Lung (tissue), 13 donors: ENCODE measurements around the gene EDC4. TPM values are rescaled to one million over a fixed set of nuclear protein-coding genes. Genes with fewer than 3 reads are reported as not detected.

Experiments
- ATAC-seq: fragments of 200-7000 bp; cut with Tn5 transposase; one replicate; pipeline ENCODE4 v1.9.1; 2020; ENCODE audit warnings: moderate number of reproducible peaks; ENCODE audit not compliant: insufficient read depth, low FRiP score
- DNase-seq, 3 donors: peaks; one replicate each; pipeline ENCODE4 v3.0.0-alpha.2; 2013 to 2017
- H3K27ac ChIP-seq, 2 donors: one replicate each; pipeline ENCODE4 v1.5.1; 2013; ENCODE audit warnings: mild to moderate bottlenecking in 2 of 2, moderate library complexity in 2 of 2, control low read depth in 1 of 2, inconsistent platforms in 1 of 2, low read depth in 1 of 2, low read length in 1 of 2
- H3K27me3 ChIP-seq, 3 donors: one replicate each; pipeline ENCODE4 v1.5.1; 2013; ENCODE audit warnings: low read length in 2 of 3; ENCODE audit not compliant: control insufficient read depth in 3 of 3, insufficient read depth in 3 of 3
- H3K36me3 ChIP-seq, 4 donors: one replicate each; pipeline ENCODE4 v1.5.1; 2013; ENCODE audit warnings: low read length in 4 of 4, mild to moderate bottlenecking in 1 of 4, moderate library complexity in 1 of 4; ENCODE audit not compliant: control insufficient read depth in 4 of 4, insufficient read depth in 4 of 4
- H3K4me1 ChIP-seq, 5 donors: one replicate each; pipeline ENCODE4 v1.5.1; 2013; ENCODE audit warnings: low read length in 5 of 5, mild to moderate bottlenecking in 2 of 5, moderate library complexity in 1 of 5; ENCODE audit not compliant: control insufficient read depth in 5 of 5, insufficient read depth in 5 of 5
- H3K4me3 ChIP-seq: one replicate; pipeline ENCODE4 v1.5.1; 2013; ENCODE audit warnings: mild to moderate bottlenecking, control low read depth, moderate library complexity
- H3K9ac ChIP-seq, 2 donors: one replicate each; pipeline ENCODE4 v1.5.1; 2013; ENCODE audit warnings: low read length in 2 of 2, control low read depth in 1 of 2; ENCODE audit not compliant: insufficient read depth in 1 of 2
- H3K9me3 ChIP-seq, 4 donors: one replicate each; pipeline ENCODE4 v1.5.1; 2013; ENCODE audit warnings: low read length in 3 of 4, mild to moderate bottlenecking in 1 of 4, moderate library complexity in 1 of 4; ENCODE audit not compliant: control insufficient read depth in 4 of 4, insufficient read depth in 3 of 4
- WGBS, 2 donors: extraction: QIAGEN DNeasy Blood & Tissue Kit; methylation state at CpG; one replicate each; pipeline ENCODE4 v1.1.7; 2013; 5-methylcytosine and 5-hydroxymethylcytosine counted together
- polyA plus RNA-seq, 2 donors: library from polyadenylated mRNA; stranded (reverse); fragments of 200-250 nt; gene quantifications; one replicate each; pipeline ENCODE4 v1.2.1, GENCODE V29; 2013
- small RNA-seq: library from RNA; depleted of rRNA; stranded (forward); fragments of <200 nt; gene quantifications from one replicate; pipeline ENCODE3, GENCODE V24; 2014; ENCODE audit warnings: low replicate concordance
- total RNA-seq, 2 donors: library from RNA; depleted of rRNA in 1 of 2; stranded (reverse); fragments of >200 nt in 1 of 2; gene quantifications; one replicate each; pipeline ENCODE4 v1.2.1, GENCODE V29; 2014 to 2021
- TF ChIP-seq, protein P1 (sequence below): IDR thresholded peaks from 2 replicates; pipeline ENCODE4 v1.5.1; 2012; ENCODE audit warnings: mild to moderate bottlenecking; ENCODE audit errors: control extremely low read depth, extremely low read depth
- donor health status: control.
- donor health status: control.
- donor health status: Bipolar disorder and iron deficiency.
- donor health status: healthy.
- donor health status: DM: yes; HTN: yes; CAD: no.

Gene EDC4
- total and polyA plus RNA-seq, 4 donors: 33.5 to 60.5 (median 39.5) TPM

- peaks cover 0 to 15% (median 0%) of the 10 kb centered on the region in 5 donors for H3K4me1 ChIP-seq
- TF ChIP-seq, protein P1, sequence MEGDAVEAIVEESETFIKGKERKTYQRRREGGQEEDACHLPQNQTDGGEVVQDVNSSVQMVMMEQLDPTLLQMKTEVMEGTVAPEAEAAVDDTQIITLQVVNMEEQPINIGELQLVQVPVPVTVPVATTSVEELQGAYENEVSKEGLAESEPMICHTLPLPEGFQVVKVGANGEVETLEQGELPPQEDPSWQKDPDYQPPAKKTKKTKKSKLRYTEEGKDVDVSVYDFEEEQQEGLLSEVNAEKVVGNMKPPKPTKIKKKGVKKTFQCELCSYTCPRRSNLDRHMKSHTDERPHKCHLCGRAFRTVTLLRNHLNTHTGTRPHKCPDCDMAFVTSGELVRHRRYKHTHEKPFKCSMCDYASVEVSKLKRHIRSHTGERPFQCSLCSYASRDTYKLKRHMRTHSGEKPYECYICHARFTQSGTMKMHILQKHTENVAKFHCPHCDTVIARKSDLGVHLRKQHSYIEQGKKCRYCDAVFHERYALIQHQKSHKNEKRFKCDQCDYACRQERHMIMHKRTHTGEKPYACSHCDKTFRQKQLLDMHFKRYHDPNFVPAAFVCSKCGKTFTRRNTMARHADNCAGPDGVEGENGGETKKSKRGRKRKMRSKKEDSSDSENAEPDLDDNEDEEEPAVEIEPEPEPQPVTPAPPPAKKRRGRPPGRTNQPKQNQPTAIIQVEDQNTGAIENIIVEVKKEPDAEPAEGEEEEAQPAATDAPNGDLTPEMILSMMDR: no peak
- no peak overlapping the region for H3K27ac ChIP-seq
- H3K4me3 ChIP-seq: no peak overlapping the region
- H3K9ac ChIP-seq: no peak overlapping the region
- no peaks in the 10 kb centered on the region for H3K9me3 ChIP-seq
- DNase-seq (no peak), ATAC-seq (no peak)
- 95% methylated on average over 17 of the region's 17 CpGs for WGBS, 2 donors
- no peaks in the 10 kb centered on the region for H3K27me3 ChIP-seq
- H3K36me3 ChIP-seq: peaks cover 0 to 40% (median 18%) of the 10 kb centered on the region in 4 donors
Measured at GRCh38 chr16:67930678-67931211, 57.9 kb downstream of the EDC4 start.

Small RNAs within 50 kb of the gene (small RNA-seq; reads per million reads assigned to genes)
- gene AC040162.2 (not detected), gene NRN1L (not detected)

Other genes with a start within 250 kb of the EDC4 start
- 1 to 10 TPM; 1.2 to 2.9 TPM for gene CARMIL2, start 227.9 kb upstream of the EDC4 start, total RNA-seq
- gene CARMIL2, start 227.9 kb upstream of the EDC4 start, polyA plus RNA-seq: 1 to 10 TPM; 1.7 to 2.5 TPM
- 10 to 100 TPM; 13.4 to 19.7 TPM for gene ACD, start 212.8 kb upstream of the EDC4 start, total RNA-seq
- 10 to 100 TPM; 13.2 to 18.4 TPM for gene ACD, start 212.8 kb upstream of the EDC4 start, polyA plus RNA-seq
- 1 to 10 TPM; 1.4 to 6.2 TPM for gene PARD6A, start 212.1 kb upstream of the EDC4 start, total RNA-seq
- gene PARD6A, start 212.1 kb upstream of the EDC4 start, polyA plus RNA-seq: 1 to 10 TPM; 4.4 to 5.0 TPM
- gene ENKD1, start 206.3 kb upstream of the EDC4 start, total RNA-seq: 10 to 100 TPM; 27.1 to 35.9 TPM
- 10 to 100 TPM; 24.4 to 35.0 TPM for gene ENKD1, start 206.3 kb upstream of the EDC4 start, polyA plus RNA-seq
- 1 to 10 TPM; 6.1 to 6.4 TPM for gene C16orf86, start 206.2 kb upstream of the EDC4 start, total RNA-seq
- 1 to 10 TPM; 3.7 to 4.4 TPM for gene C16orf86, start 206.2 kb upstream of the EDC4 start, polyA plus RNA-seq
- gene GFOD2, start 153.7 kb upstream of the EDC4 start, total RNA-seq: 10 to 100 TPM; 18.4 to 26.3 TPM
- gene GFOD2, start 153.7 kb upstream of the EDC4 start, polyA plus RNA-seq: 10 to 100 TPM; 10.1 to 13.7 TPM
- gene RANBP10, start 66.5 kb upstream of the EDC4 start, total RNA-seq: 10 to 100 TPM; 18.8 to 23.0 TPM
- gene RANBP10, start 66.5 kb upstream of the EDC4 start, polyA plus RNA-seq: 1 to 10 TPM; 6.7 to 9.7 TPM
- 1 to 10 TPM; 5.0 to 8.7 TPM for gene TSNAXIP1, start 66.2 kb upstream of the EDC4 start, total RNA-seq
- 1 to 10 TPM; 4.1 to 5.0 TPM for gene TSNAXIP1, start 66.2 kb upstream of the EDC4 start, polyA plus RNA-seq
- gene THAP11, start 30.7 kb upstream of the EDC4 start, total RNA-seq: 10 to 100 TPM; 27.8 to 31.1 TPM
- gene THAP11, start 30.7 kb upstream of the EDC4 start, polyA plus RNA-seq: 10 to 100 TPM in 1 of 2 donors, 1 to 10 TPM in 1; 9.6 to 21.5 TPM
- gene NUTF2, start 26.1 kb upstream of the EDC4 start, total RNA-seq: 10 to 100 TPM; 49.7 to 98.9 TPM
- gene NUTF2, start 26.1 kb upstream of the EDC4 start, polyA plus RNA-seq: 100 to 1,000 TPM; 104 to 164 TPM
- gene CENPT, start 25.4 kb upstream of the EDC4 start, total RNA-seq: 10 to 100 TPM; 28.5 to 35.4 TPM
- 10 to 100 TPM; 30.6 to 47.5 TPM for gene CENPT, start 25.4 kb upstream of the EDC4 start, polyA plus RNA-seq
- 1 to 10 TPM; 2.1 to 5.8 TPM for gene NRN1L, start 11.8 kb downstream of the EDC4 start, total RNA-seq
- gene NRN1L, start 11.8 kb downstream of the EDC4 start, polyA plus RNA-seq: 1 to 10 TPM; 1.1 to 5.0 TPM
- 10 to 100 TPM; 11.8 to 32.9 TPM for gene PSKH1, start 20.2 kb downstream of the EDC4 start, total RNA-seq
- gene PSKH1, start 20.2 kb downstream of the EDC4 start, polyA plus RNA-seq: 10 to 100 TPM; 17.9 to 24.5 TPM
- 1 to 10 TPM in 1 of 2 donors, not detected in 1; 2.0 TPM for gene CTRL, start 58.8 kb downstream of the EDC4 start, total RNA-seq
- 1 to 10 TPM; 1.0 to 2.5 TPM for gene CTRL, start 58.8 kb downstream of the EDC4 start, polyA plus RNA-seq
- 10 to 100 TPM; 36.6 to 94.9 TPM for gene PSMB10, start 63.8 kb downstream of the EDC4 start, total RNA-seq
- 100 to 1,000 TPM; 129 to 186 TPM for gene PSMB10, start 63.8 kb downstream of the EDC4 start, polyA plus RNA-seq
- gene LCAT, start 71.1 kb downstream of the EDC4 start, total RNA-seq: 10 to 100 TPM in 1 of 2 donors, 1 to 10 TPM in 1; 8.4 to 43.9 TPM
- gene LCAT, start 71.1 kb downstream of the EDC4 start, polyA plus RNA-seq: 10 to 100 TPM; 11.8 to 32.1 TPM
- 100 to 1,000 TPM in 1 of 2 donors, 10 to 100 TPM in 1; 91.9 to 103 TPM for gene SLC12A4, start 95.6 kb downstream of the EDC4 start, total RNA-seq
- gene SLC12A4, start 95.6 kb downstream of the EDC4 start, polyA plus RNA-seq: 10 to 100 TPM; 32.9 to 39.8 TPM
- under 1 TPM; 0.40 to 0.51 TPM for gene DPEP3, start 107.4 kb downstream of the EDC4 start, total RNA-seq
- gene DPEP3, start 107.4 kb downstream of the EDC4 start, polyA plus RNA-seq: under 1 TPM in 1 of 2 donors, not detected in 1; 0.16 TPM
- 10 to 100 TPM in 1 of 2 donors, 1 to 10 TPM in 1; 9.2 to 12.2 TPM for gene DPEP2, start 126.4 kb downstream of the EDC4 start, total RNA-seq
- 10 to 100 TPM; 11.8 to 20.4 TPM for gene DPEP2, start 126.4 kb downstream of the EDC4 start, polyA plus RNA-seq
- not detected for gene DPEP2NB, start 142.9 kb downstream of the EDC4 start, total RNA-seq
- gene DPEP2NB, start 142.9 kb downstream of the EDC4 start, polyA plus RNA-seq: not detected
- gene DDX28, start 150.2 kb downstream of the EDC4 start, total RNA-seq: 10 to 100 TPM in 1 of 2 donors, 1 to 10 TPM in 1; 6.6 to 12.5 TPM
- gene DDX28, start 150.2 kb downstream of the EDC4 start, polyA plus RNA-seq: 10 to 100 TPM in 1 of 2 donors, 1 to 10 TPM in 1; 9.4 to 14.5 TPM
- 10 to 100 TPM; 14.2 to 17.1 TPM for gene DUS2, start 150.2 kb downstream of the EDC4 start, total RNA-seq
- gene DUS2, start 150.2 kb downstream of the EDC4 start, polyA plus RNA-seq: 10 to 100 TPM in 1 of 2 donors, 1 to 10 TPM in 1; 8.1 to 13.2 TPM
- 10 to 100 TPM; 56.0 to 69.6 TPM for gene NFATC3, start 212.3 kb downstream of the EDC4 start, total RNA-seq
- gene NFATC3, start 212.3 kb downstream of the EDC4 start, polyA plus RNA-seq: 10 to 100 TPM; 13.5 to 15.5 TPM